Motor neuron (in vitro differentiated cells): ENCODE measurements around the gene WNT3. TPM values are rescaled to one million over a fixed set of nuclear protein-coding genes. Genes with fewer than 3 reads are reported as not detected.

Experiments used
- total RNA-seq, 8 experiments: library from RNA; unstranded; fragments of 300-600 nt; gene quantifications; 2 replicates each; pipeline versions ENCODE4 v1.2.3 to v1.2.4, GENCODE V29; 2022

The WNT3 gene
- total RNA-seq, 8 experiments from 2014 or later, result 0.67 to 30.8 (median 2.1) TPM

Other genes with a start within 250 kb of the WNT3 start
- 10 to 100 TPM in 7 of 8 experiments, 1 to 10 TPM in 1; 9.8 to 34.3 (median 19.2) TPM for gene ARL17A, start 239.0 kb downstream of the WNT3 start, total RNA-seq
- 100 to 1,000 TPM in 1 of 8 experiments, 10 to 100 TPM in 7; 58.6 to 162 (median 76.1) TPM for gene NSF, start 228.0 kb downstream of the WNT3 start, total RNA-seq
- 1 to 10 TPM in 1 of 8 experiments, under 1 TPM in 5, not detected in 2; 0.14 to 1.4 (median 0.29) TPM for gene WNT9B, start 32.9 kb upstream of the WNT3 start, total RNA-seq
- gene GOSR2, start 104.5 kb upstream of the WNT3 start, total RNA-seq, result 10 to 100 TPM; 32.2 to 77.0 (median 45.1) TPM
- gene RPRML, start 160.6 kb upstream of the WNT3 start, total RNA-seq, result 1 to 10 TPM in 1 of 8 experiments, under 1 TPM in 5, not detected in 2; 0.18 to 1.1 (median 0.52) TPM